Fibroblast of lung (primary cell): ENCODE measurements around the gene OPALIN. TPM values are rescaled to one million over a fixed set of nuclear protein-coding genes. Genes with fewer than 3 reads are reported as not detected.
A peak's percentile ranks its signal among the peaks of the same experiment; 100 is the strongest.

Experiments used
- DNase-seq, 2 donors: peaks; one replicate each; pipeline versions ENCODE4 v3.0.0 to v3.0.0-alpha.2; 2010; ENCODE audit warnings: low read depth in 2 of 2
- H2AFZ ChIP-seq: 2 replicates; pipeline ENCODE4 v1.5.1; 2012; ENCODE audit warnings: low read length, control low read depth, inconsistent platforms
- H3K27ac ChIP-seq: 2 replicates; pipeline ENCODE4 v1.5.1; 2011; ENCODE audit warnings: low read length, control low read depth; ENCODE audit not compliant: insufficient read depth
- H3K27me3 ChIP-seq: 2 replicates; pipeline ENCODE4 v1.5.1; 2011; ENCODE audit warnings: mild to moderate bottlenecking, low read length; ENCODE audit not compliant: control insufficient read depth, insufficient read depth
- H3K36me3 ChIP-seq: 2 replicates; pipeline ENCODE4 v1.5.1; 2011; ENCODE audit warnings: low read length; ENCODE audit not compliant: control insufficient read depth, insufficient read depth
- H3K4me1 ChIP-seq: 2 replicates; pipeline ENCODE4 v1.5.1; 2011; ENCODE audit warnings: low read length; ENCODE audit not compliant: control insufficient read depth, insufficient read depth; ENCODE audit errors: extremely low read depth
- H3K4me2 ChIP-seq: 2 replicates; pipeline ENCODE4 v1.5.1; 2011; ENCODE audit warnings: low read length, control low read depth; ENCODE audit not compliant: insufficient read depth; ENCODE audit errors: extremely low read depth
- H3K4me3 ChIP-seq, 4 experiments: fragments of 200-600 bp in 1 of 4; sonication (generic) in 1 of 4; replicated peaks in 1 of 4; 2 replicates each; pipeline ENCODE4 v1.5.1; 2011 to 2016; ENCODE audit warnings: low read length in 4 of 4, low read depth in 3 of 4, mild to moderate bottlenecking in 3 of 4, control low read depth in 2 of 4, inconsistent platforms in 1 of 4, mixed read lengths in 1 of 4; ENCODE audit not compliant: insufficient read depth in 1 of 4; ENCODE audit errors: control extremely low read depth in 1 of 4
- H3K79me2 ChIP-seq: 2 replicates; pipeline ENCODE4 v1.5.1; 2012; ENCODE audit warnings: mild to moderate bottlenecking, low read length, inconsistent platforms; ENCODE audit not compliant: control insufficient read depth, insufficient read depth
- H3K9ac ChIP-seq: 2 replicates; pipeline ENCODE4 v1.5.1; 2011; ENCODE audit warnings: mild to moderate bottlenecking, low read length, control low read depth; ENCODE audit not compliant: insufficient read depth
- H3K9me3 ChIP-seq: 2 replicates; pipeline ENCODE4 v1.5.1; 2012; ENCODE audit warnings: low read depth, low read length; ENCODE audit not compliant: control insufficient read depth, insufficient read depth
- H4K20me1 ChIP-seq: 2 replicates; pipeline ENCODE4 v1.5.1; 2011; ENCODE audit warnings: low read length; ENCODE audit not compliant: control insufficient read depth, insufficient read depth; ENCODE audit errors: extremely low read depth
- EZH2 ChIP-seq: IDR thresholded peaks from 2 replicates; pipeline ENCODE4 v1.5.1; 2012; ENCODE audit warnings: low read length, control low read depth, mild to moderate bottlenecking; ENCODE audit errors: missing control alignments
- polyA plus RNA-seq, 2 donors: library from polyadenylated mRNA; depleted of rRNA in 1 of 2; stranded (reverse) in 1 of 2; unstranded in 1 of 2; fragments of >200 nt; gene quantifications; 2 replicates each; pipeline ENCODE4 v1.2.1, GENCODE V29; 2011 to 2012; ENCODE audit warnings: missing spikeins in 1 of 2
- total RNA-seq: library from RNA; depleted of rRNA; stranded (reverse); fragments of >200 nt; gene quantifications from 2 replicates; pipeline ENCODE4 v1.2.1, GENCODE V29; 2014
- TF ChIP-seq, protein P1 (sequence below), 2 donors: IDR thresholded peaks in 1 of 2; conservative IDR thresholded peaks in 1 of 2; 1 replicate in 1 of 2; 2 replicates in 1 of 2; pipeline ENCODE4 v1.5.1; 2011 to 2012; ENCODE audit warnings: low read length in 2 of 2, control low read depth in 1 of 2, inconsistent platforms in 1 of 2, low read depth in 1 of 2, mild to moderate bottlenecking in 1 of 2

The OPALIN gene
- total and polyA plus RNA-seq, 2 donors (not counting 1 experiment from before 2014, with no cell fraction given): not detected

DNA sequence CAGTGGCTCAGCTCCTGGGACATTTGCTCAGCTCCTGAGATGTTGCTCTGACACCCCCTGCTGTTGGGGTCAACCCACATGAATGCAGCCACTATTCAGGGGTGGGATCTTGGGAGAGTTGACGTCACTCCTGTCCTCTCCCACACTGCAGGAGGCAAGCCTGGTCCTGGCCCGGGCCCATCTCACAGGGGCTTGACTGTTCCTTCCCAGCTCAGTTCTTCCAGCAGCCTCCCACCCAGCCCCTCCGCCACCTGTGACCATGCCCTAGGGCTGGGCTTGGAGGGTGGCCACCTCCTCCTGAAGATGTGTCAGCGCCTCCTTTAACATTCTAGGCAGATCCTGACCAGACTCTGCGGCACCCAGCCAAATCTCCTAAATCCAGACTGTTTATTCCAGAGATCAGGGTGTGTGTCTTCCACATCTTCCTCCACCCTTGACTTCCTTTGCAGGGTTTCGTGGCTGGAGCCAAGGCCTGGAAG is 19.1 kb upstream of the OPALIN start:
- DNase-seq: peak in 1 of 2 donors; percentile 32
- no peaks in the 10 kb centered on the region for H3K4me1 ChIP-seq
- no peaks in the 10 kb centered on the region for H3K27me3 ChIP-seq
- no peak overlapping the region for H3K4me3 ChIP-seq
- H3K27ac ChIP-seq: no peak overlapping the region
- H3K36me3 ChIP-seq: no peaks in the 10 kb centered on the region
- H3K9me3 ChIP-seq: no peaks in the 10 kb centered on the region
- H2AFZ ChIP-seq: no peak overlapping the region
- H3K4me2 ChIP-seq: no peak overlapping the region
- no peaks in the 10 kb centered on the region for H4K20me1 ChIP-seq
- no peaks in the 10 kb centered on the region for H3K79me2 ChIP-seq
- H3K9ac ChIP-seq: no peak overlapping the region
- TF ChIP-seq, protein P1, sequence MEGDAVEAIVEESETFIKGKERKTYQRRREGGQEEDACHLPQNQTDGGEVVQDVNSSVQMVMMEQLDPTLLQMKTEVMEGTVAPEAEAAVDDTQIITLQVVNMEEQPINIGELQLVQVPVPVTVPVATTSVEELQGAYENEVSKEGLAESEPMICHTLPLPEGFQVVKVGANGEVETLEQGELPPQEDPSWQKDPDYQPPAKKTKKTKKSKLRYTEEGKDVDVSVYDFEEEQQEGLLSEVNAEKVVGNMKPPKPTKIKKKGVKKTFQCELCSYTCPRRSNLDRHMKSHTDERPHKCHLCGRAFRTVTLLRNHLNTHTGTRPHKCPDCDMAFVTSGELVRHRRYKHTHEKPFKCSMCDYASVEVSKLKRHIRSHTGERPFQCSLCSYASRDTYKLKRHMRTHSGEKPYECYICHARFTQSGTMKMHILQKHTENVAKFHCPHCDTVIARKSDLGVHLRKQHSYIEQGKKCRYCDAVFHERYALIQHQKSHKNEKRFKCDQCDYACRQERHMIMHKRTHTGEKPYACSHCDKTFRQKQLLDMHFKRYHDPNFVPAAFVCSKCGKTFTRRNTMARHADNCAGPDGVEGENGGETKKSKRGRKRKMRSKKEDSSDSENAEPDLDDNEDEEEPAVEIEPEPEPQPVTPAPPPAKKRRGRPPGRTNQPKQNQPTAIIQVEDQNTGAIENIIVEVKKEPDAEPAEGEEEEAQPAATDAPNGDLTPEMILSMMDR (conservative IDR thresholded peaks at IDR 0.05 in 1 of 2, IDR thresholded peaks at IDR 0.05 in 1 of 2; ENCODE audit: low read depth in 1 of 2, low read length in 2 of 2): no peak
- no peak for TF ChIP-seq EZH2

DNA sequence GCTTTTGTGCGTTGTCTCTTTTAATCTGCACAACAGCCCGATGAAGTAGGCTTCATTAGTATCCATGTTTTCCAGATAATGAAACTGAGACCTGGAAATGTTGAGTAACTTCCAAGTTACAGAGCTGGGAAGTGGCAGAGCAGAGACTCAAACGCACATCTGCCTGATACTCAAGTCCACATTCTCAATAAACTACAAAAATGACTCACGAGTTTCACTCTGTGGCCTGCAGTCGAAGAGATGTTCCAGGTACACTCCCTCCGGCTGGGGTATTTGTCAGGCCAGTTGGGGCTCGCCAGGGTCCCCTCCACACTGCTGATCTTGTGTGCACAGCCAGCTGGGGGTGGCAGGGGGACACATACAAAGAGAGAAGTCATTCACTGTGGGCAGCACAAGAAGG is 17.7 kb upstream of the OPALIN start:
- Histone ChIP-seq H4K20me1 (no peaks in the 10 kb centered on the region), H3K4me2 (no peak overlapping the region), H3K9ac (no peak overlapping the region), H3K4me3 (no peak overlapping the region), H3K36me3 (no peaks in the 10 kb centered on the region), H3K27ac (no peak overlapping the region), H2AFZ (no peak overlapping the region), H3K27me3 (no peaks in the 10 kb centered on the region), H3K4me1 (no peaks in the 10 kb centered on the region), H3K9me3 (no peaks in the 10 kb centered on the region), H3K79me2 (no peaks in the 10 kb centered on the region)
- no peak for TF ChIP-seq EZH2
- TF ChIP-seq, protein P1 (conservative IDR thresholded peaks at IDR 0.05 in 1 of 2, IDR thresholded peaks at IDR 0.05 in 1 of 2; ENCODE audit: low read depth in 1 of 2, low read length in 2 of 2): no peak
- no peak for DNase-seq

- TF ChIP-seq, protein P1 (conservative IDR thresholded peaks at IDR 0.05 in 1 of 2, IDR thresholded peaks at IDR 0.05 in 1 of 2; ENCODE audit: low read depth in 1 of 2, low read length in 2 of 2): peak; percentile 95 to 96
- TF ChIP-seq EZH2: no peak
- H3K27ac ChIP-seq: no peak overlapping the region
Measured at GRCh38 chr10:96374985-96375830, 16.4 kb upstream of the OPALIN start.

More at GRCh38 chr10:96374985-96375830, 16.4 kb upstream of the OPALIN start:
- H3K27me3 ChIP-seq: no peaks in the 10 kb centered on the region
- H2AFZ ChIP-seq: peak overlapping the region; percentile 81
- H3K4me1 ChIP-seq: no peaks in the 10 kb centered on the region
- H4K20me1 ChIP-seq: no peaks in the 10 kb centered on the region
- H3K9me3 ChIP-seq: no peaks in the 10 kb centered on the region
- H3K79me2 ChIP-seq: no peaks in the 10 kb centered on the region
- H3K4me3 ChIP-seq: peak overlapping the region in 2 of 4 experiments; percentile 30 to 50
- DNase-seq: peak; percentile 75 to 82
- H3K36me3 ChIP-seq: no peaks in the 10 kb centered on the region
- no peak overlapping the region for H3K9ac ChIP-seq
- peak overlapping the region; percentile 86 for H3K4me2 ChIP-seq
